Activated CD4-positive, alpha-beta memory T cell treated with anti-CD3 and anti-CD28 coated beads for 36 hours (primary cell): ENCODE data around the gene CDK11B. TPM values are rescaled to one million over a fixed set of nuclear protein-coding genes. Genes with fewer than 3 reads are reported as not detected.

Source experiments
- CTCF ChIA-PET: fragments of 350-600 bp; sonication (Branson Sonifier 250); formaldehyde crosslinking; loops from one replicate; lab custom pipeline; 2021; ENCODE audit warnings: antibody characterized with exemption, inconsistent platforms; lab: Charles Lee
- POLR2A ChIA-PET: fragments of 350-600 bp; sonication (Branson Sonifier 250); formaldehyde crosslinking; loops from one replicate; lab custom pipeline; 2021; ENCODE audit warnings: antibody characterized with exemption; lab: Charles Lee
- DNase-seq: peaks from one replicate; pipeline ENCODE4 v3.0.0-alpha.2; 2020
- H3K27ac Mint-ChIP-seq: one replicate; pipeline ENCODE4 v1.8.0; 2021; ENCODE audit warnings: mixed read lengths
- H3K27me3 Mint-ChIP-seq: one replicate; pipeline ENCODE4 v1.8.0; 2021; ENCODE audit warnings: mixed read lengths
- H3K36me3 Mint-ChIP-seq: one replicate; pipeline ENCODE4 v1.8.0; 2021; ENCODE audit warnings: mixed read lengths
- H3K4me1 Mint-ChIP-seq: one replicate; pipeline ENCODE4 v1.8.0; 2021; ENCODE audit warnings: low read depth, mixed read lengths
- H3K4me3 Mint-ChIP-seq: one replicate; pipeline ENCODE4 v1.8.0; 2021; ENCODE audit warnings: mild to moderate bottlenecking, mixed read lengths
- H3K9me3 Mint-ChIP-seq: one replicate; pipeline ENCODE4 v1.8.0; 2021; ENCODE audit warnings: mixed read lengths
- intact Hi-C: fragments of 100-400 bp; cut with micrococcal nuclease; formaldehyde crosslinking; loops from one replicate; pipeline ENCODE4 v1.15.1; 2023
- total RNA-seq, 2 experiments: library from RNA; stranded (reverse); gene quantifications; one replicate each; pipeline ENCODE4 v1.2.3, GENCODE V29; 2021

CDK11B gene
- total RNA-seq, 2 experiments from 2014 or later = 32.4 to 36.9 TPM

GRCh38 chr1:1614204-1614953 is 44.4 kb downstream of the CDK11B start:
- intact Hi-C loops = loop anchor here (2.0 kb wide), 2 partner anchors 16 to 44 kb away; partner anchors contain the start of gene CDK11B
- Mint-ChIP-seq H3K9me3 (no peaks in the 10 kb centered on the region), H3K36me3 (peaks cover 6% of the 10 kb centered on the region), H3K27me3 (no peaks in the 10 kb centered on the region), H3K27ac (peak overlapping the region; percentile 90), H3K4me1 (peaks cover 22% of the 10 kb centered on the region), H3K4me3 (peak overlapping the region; percentile 90)
- ChIA-PET POLR2A (interaction anchor here (0.8 to 1.1 kb wide), 4 partner anchors 10 to 103 kb away, joined by 3 to 4 read pairs (median 3); no protein-coding TSS in a partner anchor), CTCF (interaction anchor here (0.6 to 1.5 kb wide), 6 partner anchors 16 to 291 kb away, joined by 3 to 13 read pairs (median 4); partner anchors contain the start of gene CCNL2)
- DNase-seq = peak; percentile 76

GRCh38 chr1:1613509-1614082 is 45.2 kb downstream of the CDK11B start:
- H3K27me3 Mint-ChIP-seq = no peaks in the 10 kb centered on the region
- H3K9me3 Mint-ChIP-seq = no peaks in the 10 kb centered on the region
- ChIA-PET CTCF (interaction anchor here (1.2 to 1.5 kb wide), 3 partner anchors 16 to 56 kb away, joined by 4 to 13 read pairs (median 6); no protein-coding TSS in a partner anchor), POLR2A (interaction anchor here (1.0 to 1.1 kb wide), 2 partner anchors 9 to 36 kb away, joined by 3 to 4 read pairs; no protein-coding TSS in a partner anchor)
- H3K4me3 Mint-ChIP-seq = peak overlapping the region; percentile 90
- H3K4me1 Mint-ChIP-seq = peaks cover 22% of the 10 kb centered on the region
- peaks cover 6% of the 10 kb centered on the region for H3K36me3 Mint-ChIP-seq
- peak overlapping the region; percentile 90 for H3K27ac Mint-ChIP-seq
- intact Hi-C loops = loop anchor here (2.0 kb wide), 2 partner anchors 17 to 45 kb away; partner anchors contain the start of gene CDK11B
- DNase-seq = no peak

- Mint-ChIP-seq H3K27me3 (no peaks in the 10 kb centered on the region), H3K9me3 (no peaks in the 10 kb centered on the region), H3K4me3 (no peak overlapping the region), H3K27ac (no peak overlapping the region), H3K36me3 (peaks cover 6% of the 10 kb centered on the region), H3K4me1 (peaks cover 27% of the 10 kb centered on the region)
- intact Hi-C loops = no loop called here
- DNase-seq = no peak
- POLR2A ChIA-PET = interaction anchor here (1.3 kb wide), 1 partner anchor 42 kb away, joined by 5 read pairs; no protein-coding TSS in a partner anchor
- CTCF ChIA-PET = no interaction called here
These were observed 46.8 kb downstream of the CDK11B start for GRCh38 chr1:1612104-1612400.

- DNase-seq = no peak
- ChIA-PET POLR2A (interaction anchor here (1.3 kb wide), 1 partner anchor 41 kb away, joined by 5 read pairs; no protein-coding TSS in a partner anchor), CTCF (no interaction called here)
- peaks cover 30% of the 10 kb centered on the region for H3K4me1 Mint-ChIP-seq
- H3K27me3 Mint-ChIP-seq = no peaks in the 10 kb centered on the region
- peaks cover 6% of the 10 kb centered on the region for H3K36me3 Mint-ChIP-seq
- H3K27ac Mint-ChIP-seq = no peak overlapping the region
- intact Hi-C loops = no loop called here
- no peaks in the 10 kb centered on the region for H3K9me3 Mint-ChIP-seq
- no peak overlapping the region for H3K4me3 Mint-ChIP-seq
These were observed 48.0 kb downstream of the CDK11B start for GRCh38 chr1:1610796-1611195.

GRCh38 chr1:1609822-1610485 is 48.9 kb downstream of the CDK11B start:
- no peaks in the 10 kb centered on the region for H3K27me3 Mint-ChIP-seq
- no peak overlapping the region for H3K27ac Mint-ChIP-seq
- ChIA-PET POLR2A (no interaction called here), CTCF (no interaction called here)
- no peak overlapping the region for H3K4me3 Mint-ChIP-seq
- H3K9me3 Mint-ChIP-seq = no peaks in the 10 kb centered on the region
- peaks cover 30% of the 10 kb centered on the region for H3K4me1 Mint-ChIP-seq
- H3K36me3 Mint-ChIP-seq = peaks cover 6% of the 10 kb centered on the region
- no peak for DNase-seq
- intact Hi-C loops = no loop called here

GRCh38 chr1:1606232-1606631 is 52.6 kb downstream of the CDK11B start:
- no peak overlapping the region for H3K4me3 Mint-ChIP-seq
- CTCF ChIA-PET = no interaction called here
- H3K27me3 Mint-ChIP-seq = no peaks in the 10 kb centered on the region
- H3K36me3 Mint-ChIP-seq = no peaks in the 10 kb centered on the region
- intact Hi-C loops = no loop called here
- no peak overlapping the region for H3K27ac Mint-ChIP-seq
- peaks cover 17% of the 10 kb centered on the region for H3K4me1 Mint-ChIP-seq
- DNase-seq = no peak
- POLR2A ChIA-PET = interaction anchor here (0.6 kb wide), 1 partner anchor 535 kb away, joined by 3 read pairs; no protein-coding TSS in a partner anchor
- no peaks in the 10 kb centered on the region for H3K9me3 Mint-ChIP-seq

GRCh38 chr1:1605724-1606123 is 53.1 kb downstream of the CDK11B start:
- no peak overlapping the region for H3K27ac Mint-ChIP-seq
- POLR2A ChIA-PET = no interaction called here
- no peak for DNase-seq
- H3K4me1 Mint-ChIP-seq = peaks cover 17% of the 10 kb centered on the region
- no peak overlapping the region for H3K4me3 Mint-ChIP-seq
- H3K27me3 Mint-ChIP-seq = no peaks in the 10 kb centered on the region
- CTCF ChIA-PET = no interaction called here
- no peaks in the 10 kb centered on the region for H3K9me3 Mint-ChIP-seq
- intact Hi-C loops = no loop called here
- H3K36me3 Mint-ChIP-seq = no peaks in the 10 kb centered on the region

GRCh38 chr1:1605034-1605591 is 53.7 kb downstream of the CDK11B start:
- peaks cover 15% of the 10 kb centered on the region for H3K4me1 Mint-ChIP-seq
- no peaks in the 10 kb centered on the region for H3K27me3 Mint-ChIP-seq
- no peaks in the 10 kb centered on the region for H3K9me3 Mint-ChIP-seq
- POLR2A ChIA-PET = interaction anchor here (1.4 kb wide), 1 partner anchor 9 kb away, joined by 3 read pairs; no protein-coding TSS in a partner anchor
- no peak overlapping the region for H3K4me3 Mint-ChIP-seq
- no peaks in the 10 kb centered on the region for H3K36me3 Mint-ChIP-seq
- H3K27ac Mint-ChIP-seq = no peak overlapping the region
- intact Hi-C loops = no loop called here
- no peak for DNase-seq
- CTCF ChIA-PET = no interaction called here

GRCh38 chr1:1604374-1605033 is 54.3 kb downstream of the CDK11B start:
- Mint-ChIP-seq H3K4me3 (no peak overlapping the region), H3K4me1 (peaks cover 13% of the 10 kb centered on the region), H3K9me3 (no peaks in the 10 kb centered on the region), H3K27me3 (no peaks in the 10 kb centered on the region), H3K27ac (no peak overlapping the region), H3K36me3 (no peaks in the 10 kb centered on the region)
- CTCF ChIA-PET = interaction anchor here (0.7 kb wide), 1 partner anchor 10 kb away, joined by 3 read pairs; no protein-coding TSS in a partner anchor
- intact Hi-C loops = no loop called here
- no peak for DNase-seq
- POLR2A ChIA-PET = interaction anchor here (1.4 kb wide), 1 partner anchor 10 kb away, joined by 3 read pairs; no protein-coding TSS in a partner anchor

- peaks cover 3% of the 10 kb centered on the region for H3K27me3 Mint-ChIP-seq
- DNase-seq = no peak
- H3K4me1 Mint-ChIP-seq = peaks cover 17% of the 10 kb centered on the region
- ChIA-PET CTCF (interaction anchor here (0.7 to 1.2 kb wide), 2 partner anchors 10 to 26 kb away, joined by 3 read pairs; no protein-coding TSS in a partner anchor), POLR2A (interaction anchor here (0.5 to 1.4 kb wide), 3 partner anchors 10 to 590 kb away, joined by 3 read pairs; no protein-coding TSS in a partner anchor)
- no peaks in the 10 kb centered on the region for H3K36me3 Mint-ChIP-seq
- intact Hi-C loops = no loop called here
- no peak overlapping the region for H3K27ac Mint-ChIP-seq
- H3K9me3 Mint-ChIP-seq = no peaks in the 10 kb centered on the region
- H3K4me3 Mint-ChIP-seq = no peak overlapping the region
These were observed 55.0 kb downstream of the CDK11B start for GRCh38 chr1:1603671-1604373.
